SU-DHL-6 (cell line): ENCODE measurements around the gene BRINP2.

ENCODE experiments used
- CTCF ChIP-seq: fragments of 200-600 bp; sonication (generic); IDR thresholded peaks from one replicate; pipeline ENCODE4 v1.5.1; 2017; ENCODE audit warnings: antibody characterized with exemption, mild to moderate bottlenecking, low read length, moderate library complexity; ENCODE audit not compliant: insufficient read depth, poor library complexity, severe bottlenecking
- EZH2phosphoT487 ChIP-seq: fragments of 200-600 bp; sonication (generic), shearing (Covaris generic); conservative IDR thresholded peaks from 2 replicates; pipeline ENCODE4 v1.6.1; 2018; ENCODE audit warnings: mild to moderate bottlenecking, antibody characterized with exemption, low read length, moderate library complexity, mixed read lengths

- TF ChIP-seq CTCF, result no peak
- no peak for TF ChIP-seq EZH2phosphoT487
Observed at GRCh38 chr1:177273141-177273540, 102.4 kb downstream of the BRINP2 start.
